ENCODE data around the gene PHC3.

Gene PHC3

GRCh38 chr3:170055209-170055608, 126.3 kb downstream of the PHC3 start:
- DNase-seq (ENCODE audit: low read depth, low spot score), result no peak

DNA sequence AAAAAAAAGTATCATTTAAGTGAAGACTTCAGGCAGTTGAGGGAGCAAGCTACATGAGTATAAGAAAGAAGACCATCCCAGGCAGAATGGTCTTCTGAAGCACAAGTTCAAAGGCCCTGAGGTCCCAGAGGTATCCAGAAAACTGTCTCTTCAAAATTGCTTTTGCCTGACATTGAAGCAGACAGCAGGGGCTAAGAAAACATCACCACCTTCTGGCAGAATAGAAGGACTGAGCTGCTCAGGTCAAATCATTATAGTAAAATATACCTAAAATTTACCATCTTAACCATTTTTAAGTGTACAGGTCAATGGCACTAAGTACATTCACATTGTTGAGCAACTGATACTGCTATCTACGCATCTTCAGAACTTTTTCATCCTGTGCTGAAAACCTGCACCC, 127.3 kb downstream of the PHC3 start:
- no peak overlapping the region for H3K4me3 ChIP-seq (ENCODE audit: low read length)
- DNase-seq (ENCODE audit: low read depth, low spot score), result no peak

More at GRCh38 chr3:170055209-170055608, 126.3 kb downstream of the PHC3 start:
- no peak overlapping the region for H3K4me3 ChIP-seq (ENCODE audit: low read length)

- no peak for DNase-seq (ENCODE audit: low read depth, low spot score)
- no peak overlapping the region for H3K4me3 ChIP-seq (ENCODE audit: low read length)
These were observed 129.1 kb downstream of the PHC3 start for GRCh38 chr3:170052398-170052797.

- DNase-seq (ENCODE audit: low read depth, low spot score), result no peak
- H3K4me3 ChIP-seq (ENCODE audit: low read length), result no peak overlapping the region
These were observed 130.8 kb downstream of the PHC3 start for GRCh38 chr3:170050753-170051152.

DNA sequence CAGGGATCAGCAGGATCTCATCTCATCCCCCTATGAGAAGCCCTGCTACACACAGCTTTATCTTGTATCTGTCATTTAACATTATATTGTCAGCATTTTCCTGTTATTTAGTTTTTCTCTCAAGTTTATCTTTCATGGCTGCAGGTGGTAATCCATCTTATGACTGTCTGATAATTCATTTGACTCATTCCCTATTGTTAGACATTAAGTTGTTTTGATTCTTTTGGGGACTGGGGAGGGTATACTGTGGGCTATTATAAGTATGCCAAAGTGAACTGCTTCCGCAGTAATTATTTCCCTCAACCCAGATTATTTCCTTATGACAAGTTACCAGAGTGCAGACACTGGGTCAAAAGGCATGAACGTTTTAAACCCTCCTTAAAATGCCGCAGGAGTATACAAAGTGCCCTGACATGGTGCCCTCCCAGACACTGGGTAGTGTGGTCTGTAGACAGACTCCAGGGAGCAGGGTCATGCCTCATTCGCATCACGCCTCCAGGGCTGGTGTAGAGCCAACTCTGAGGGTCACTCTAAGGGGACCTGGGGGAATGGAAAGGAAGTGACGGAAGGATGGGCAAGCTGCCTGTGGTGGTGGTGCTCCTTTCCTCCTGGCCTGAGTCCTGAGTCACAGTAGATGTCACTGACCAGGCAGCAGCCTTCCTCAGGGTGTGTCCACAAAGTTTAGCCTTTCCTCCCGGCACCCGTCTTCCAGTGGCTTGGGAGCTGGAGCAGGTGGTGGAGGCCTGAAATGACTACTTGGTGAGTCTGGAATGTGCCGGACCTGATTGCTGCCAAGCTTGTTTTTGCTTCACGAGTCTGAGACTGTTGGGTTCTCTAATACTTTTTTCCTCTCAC, 132.2 kb downstream of the PHC3 start:
- DNase-seq (ENCODE audit: low read depth, low spot score), result no peak
- H3K4me3 ChIP-seq (ENCODE audit: low read length), result no peak overlapping the region

GRCh38 chr3:170047133-170047404, 134.5 kb downstream of the PHC3 start:
- DNase-seq (ENCODE audit: low read depth, low spot score), result no peak
- no peak overlapping the region for H3K4me3 ChIP-seq (ENCODE audit: low read length)

- DNase-seq (ENCODE audit: low read depth, low spot score), result no peak
These were observed 135.0 kb downstream of the PHC3 start for GRCh38 chr3:170046269-170047132.

GRCh38 chr3:170044795-170045244, 136.7 kb downstream of the PHC3 start:
- no peak overlapping the region for H3K4me3 ChIP-seq (ENCODE audit: low read length)
- no peak for DNase-seq (ENCODE audit: low read depth, low spot score)

More at GRCh38 chr3:170046269-170047132, 135.0 kb downstream of the PHC3 start:
- H3K4me3 ChIP-seq (ENCODE audit: low read length), result no peak overlapping the region

- no peak overlapping the region for H3K4me3 ChIP-seq (ENCODE audit: low read length)
- DNase-seq (ENCODE audit: low read depth, low spot score), result no peak
These were observed 137.3 kb downstream of the PHC3 start for GRCh38 chr3:170044271-170044670.

DNA sequence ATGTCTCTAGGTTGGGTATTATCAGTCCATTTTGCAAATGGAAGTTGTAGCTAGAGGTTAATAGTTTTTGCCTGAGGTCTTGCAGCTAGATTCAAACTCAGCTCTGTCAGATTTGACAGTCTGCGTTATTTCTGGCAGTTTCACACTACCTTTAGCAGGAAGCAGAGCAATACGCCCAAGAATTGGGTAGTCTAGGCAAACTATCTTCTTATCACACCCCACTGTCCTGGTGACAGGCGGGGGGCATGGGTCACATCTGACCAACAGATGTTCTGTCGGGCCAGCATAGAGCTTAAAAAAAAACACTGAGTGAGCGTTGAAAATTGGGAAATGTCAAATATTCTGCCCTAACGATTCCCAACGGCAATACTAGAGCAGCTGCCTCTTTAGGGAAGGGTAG, 138.0 kb downstream of the PHC3 start:
- DNase-seq (ENCODE audit: low read depth, low spot score), result no peak
- no peak overlapping the region for H3K4me3 ChIP-seq (ENCODE audit: low read length)

- no peak for DNase-seq (ENCODE audit: low read depth, low spot score)
- H3K4me3 ChIP-seq (ENCODE audit: low read length), result no peak overlapping the region
These were observed 141.1 kb downstream of the PHC3 start for GRCh38 chr3:170040418-170040817.

DNA sequence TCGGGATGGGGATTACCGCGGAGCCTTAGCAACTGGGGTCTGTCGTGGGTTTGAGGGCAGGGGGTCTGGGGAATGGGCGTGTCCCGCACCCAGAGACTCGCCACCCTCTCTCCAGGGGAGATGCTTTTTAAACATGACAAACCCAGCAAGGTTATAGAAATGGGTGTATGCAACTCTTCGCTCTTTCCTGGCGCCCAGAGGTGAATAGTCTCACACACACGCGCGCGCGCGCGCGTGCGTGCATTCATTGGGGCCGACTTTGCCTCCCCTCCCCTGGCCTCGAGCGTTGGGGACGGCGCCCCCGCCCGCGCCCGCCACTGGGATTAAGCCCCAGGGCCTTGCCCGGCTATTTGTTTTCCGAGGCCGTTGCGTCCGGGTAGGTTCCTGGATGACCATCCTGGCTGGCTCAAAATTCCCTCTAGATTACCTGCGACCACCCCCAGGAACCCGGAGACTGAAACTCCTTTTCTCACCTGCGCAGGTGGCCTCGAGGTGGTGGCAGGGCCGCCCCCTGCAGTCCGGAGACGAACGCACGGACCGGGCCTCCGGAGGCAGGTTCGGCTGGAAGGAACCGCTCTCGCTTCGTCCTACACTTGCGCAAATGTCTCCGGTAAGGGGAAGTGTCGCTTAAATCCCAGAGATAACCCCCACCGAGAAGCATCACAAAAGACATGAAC, 143.0 kb downstream of the PHC3 start:
- peak overlapping the region; percentile 50 for H3K4me3 ChIP-seq (ENCODE audit: low read length)
- DNase-seq (ENCODE audit: low read depth, low spot score), result no peak
